Upper lobe of left lung (tissue), 4 donors: ENCODE data around the gene UNC5C.

ENCODE experiments used
- CTCF ChIP-seq, 6 experiments: fragments of 450-650 bp in 4 of 6; fragments of 200-600 bp in 2 of 6; sonication (generic) in 2 of 6; IDR thresholded peaks; one replicate each; pipeline ENCODE4 v1.5.1; 2016 to 2019; ENCODE audit warnings: antibody characterized with exemption in 6 of 6
- EP300 ChIP-seq, 4 donors: sonication (generic); formaldehyde crosslinking; IDR thresholded peaks; one replicate each; pipeline ENCODE4 v1.5.1; 2017; ENCODE audit warnings: antibody characterized with exemption in 4 of 4, control low read depth in 2 of 4

DNA sequence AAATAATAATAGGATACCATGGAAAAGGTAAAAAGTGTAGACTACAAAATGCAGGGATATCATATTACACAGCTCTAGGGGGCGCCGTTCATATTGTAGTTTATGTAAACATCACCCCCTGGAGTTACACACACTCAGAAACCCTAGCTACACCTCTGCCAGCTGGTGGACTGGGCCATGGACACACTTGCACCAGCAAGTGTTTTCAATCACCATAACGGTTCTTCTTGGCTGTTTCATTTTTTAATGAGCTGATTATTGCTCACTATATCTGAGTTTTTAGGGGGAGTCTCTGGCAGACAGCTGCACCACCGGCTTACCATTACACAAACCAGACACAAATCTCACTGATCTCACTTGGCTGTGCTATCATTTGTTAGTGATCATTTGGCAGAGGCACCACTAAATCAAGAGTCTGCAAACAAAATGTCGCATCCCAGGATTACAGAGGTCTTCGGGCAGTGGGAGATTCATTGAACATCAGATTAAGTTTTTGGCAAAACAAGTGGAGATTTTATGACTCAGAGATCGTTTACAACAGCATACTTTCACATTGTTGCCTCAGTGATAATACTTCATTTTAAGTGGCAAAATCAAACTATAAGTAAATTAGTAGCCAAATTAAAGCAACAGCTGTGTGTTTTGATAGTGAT lies 185.7 kb downstream of the UNC5C start:
- TF ChIP-seq CTCF (IDR thresholded peaks at IDR 0.05) (no peak), EP300 (IDR thresholded peaks at IDR 0.05) (no peak)
